ENCODE results near the gene STRA8. TPM values are rescaled to one million over a fixed set of nuclear protein-coding genes. Genes with fewer than 3 reads are reported as not detected.

STRA8 gene
- total RNA-seq, 1 experiment from 2014 or later: not detected

GRCh38 chr7:135270577-135271254 lies 37.1 kb downstream of the STRA8 start:
- Histone ChIP-seq H3K4me1 (ENCODE audit: insufficient read depth, low read length) (no peaks in the 10 kb centered on the region), H3K9me3 (ENCODE audit: control insufficient read depth, low read depth, low read length) (no peaks in the 10 kb centered on the region), H3K27ac (ENCODE audit: insufficient read length, low read depth, low read length) (no peak overlapping the region), H3K27me3 (ENCODE audit: insufficient read depth, low read length) (no peaks in the 10 kb centered on the region), H2AFZ (ENCODE audit: low read length) (no peak overlapping the region), H3K14ac (ENCODE audit: insufficient read depth, low read length) (no peak overlapping the region), H4K91ac (ENCODE audit: insufficient read length, low read depth, low read length) (no peak overlapping the region), H2AK5ac (ENCODE audit: insufficient read length, low read length) (no peak overlapping the region), H2BK5ac (ENCODE audit: insufficient read length, low read length) (no peak overlapping the region), H3K79me2 (ENCODE audit: insufficient read depth, low read length) (no peaks in the 10 kb centered on the region), H3T11ph (ENCODE audit: low read length) (no peak overlapping the region), H3K56ac (ENCODE audit: insufficient read length, low read depth, low read length) (no peak overlapping the region), H4K20me1 (ENCODE audit: control insufficient read depth, insufficient read depth, insufficient read length) (no peaks in the 10 kb centered on the region), H2BK20ac (ENCODE audit: low read depth, low read length, poor library complexity, severe bottlenecking) (no peak overlapping the region), H4K5ac (ENCODE audit: insufficient read length, low read depth, low read length) (no peak overlapping the region), H2BK15ac (ENCODE audit: low read depth, low read length) (no peak overlapping the region), H3K79me1 (ENCODE audit: insufficient read depth, low read depth, low read length, poor library complexity, severe bottlenecking) (no peaks in the 10 kb centered on the region), H4K8ac (replicated peaks; ENCODE audit: insufficient read length, low read depth, low read length) (peak overlapping the region; percentile 45), H3K4me2 (ENCODE audit: insufficient read depth, insufficient read length, low read length) (no peak overlapping the region), H3K23ac (ENCODE audit: insufficient read length, low read depth, low read length) (no peak overlapping the region), H3K23me2 (ENCODE audit: insufficient read length, low read depth, low read length, poor library complexity, severe bottlenecking) (no peaks in the 10 kb centered on the region), H3K9ac (ENCODE audit: extremely low read depth, insufficient read length, low read length) (no peak overlapping the region), H3K4ac (ENCODE audit: low read depth, low read length) (no peak overlapping the region), H2BK120ac (ENCODE audit: low read depth, low read length, poor library complexity, severe bottlenecking) (no peak overlapping the region), H2BK12ac (ENCODE audit: insufficient read length, low read depth, low read length) (no peak overlapping the region), H3K18ac (ENCODE audit: insufficient read length, low read depth, low read length) (no peak overlapping the region)
- H3K9me3 Mint-ChIP-seq: peaks cover 15 to 17% of the 10 kb centered on the region in 2 experiments
- H3K4me1 Mint-ChIP-seq: 0 out of 4 replicates have a peak, but pooled peaks cover 0 to 4% of the 10 kb centered on the region in 2 experiments
- peaks cover 5% of the 10 kb centered on the region; the same call in 1 of the 2 replicates for H3K27me3 Mint-ChIP-seq (ENCODE audit: low read depth)
- no peak overlapping the region for H3K4me3 Mint-ChIP-seq
- peaks cover 0 to 5% (median 3%) of the 10 kb centered on the region in 3 experiments; a peak in 3 of 7 replicates for H3K36me3 Mint-ChIP-seq (ENCODE audit: insufficient read depth in 1 of 3, low read depth in 3 of 3)
- TF ChIP-seq CTCF (conservative IDR thresholded peaks at IDR 0.05): no peak
- H3K27ac Mint-ChIP-seq: no peak overlapping the region
- DNase-seq: peak; percentile 31
- no CpG with 5 or more reads among the region's 23 CpGs for WGBS (ENCODE audit: extremely low coverage, insufficient read length, low lambda C conversion rate)

All from H9 (cell line).